HG03095 (cell line): ENCODE results near the gene PRSS1.
"Not testable (repeated sequence)": the region's sequence is repeated elsewhere in the genome, so short reads cannot be mapped to it uniquely, and the experiment has no call there.

Experiments
- ATAC-seq: cut with Tn5 transposase; IDR thresholded peaks from one replicate; pipeline ENCODE4 v1.9.1; 2021; ENCODE audit warnings: moderate library complexity; ENCODE audit not compliant: unreplicated experiment

PRSS1 gene

GRCh38 chr7:142749218-142749993 lies at the start of gene PRSS1:
Gene PRSS1, plus strand, starts transcription at chr7:142749472. Its CDS starts 13 bp downstream, at chr7:142749485.
- ATAC-seq = no peak

GRCh38 chr7:142700935-142701334 lies 48.3 kb upstream of the PRSS1 start:
- ATAC-seq = not testable (repeated sequence)

- no peak for ATAC-seq
Measured at GRCh38 chr7:142703655-142704305, 45.5 kb upstream of the PRSS1 start.

GRCh38 chr7:142708726-142709125 lies 40.5 kb upstream of the PRSS1 start:
- not testable (repeated sequence) for ATAC-seq

- ATAC-seq = no peak
Measured at GRCh38 chr7:142709921-142710320, 39.4 kb upstream of the PRSS1 start.

- ATAC-seq = no peak
Measured at GRCh38 chr7:142711196-142711595, 38.1 kb upstream of the PRSS1 start.

GRCh38 chr7:142711746-142712616 lies 37.3 kb upstream of the PRSS1 start:
- ATAC-seq = no peak

- ATAC-seq = no peak
Measured at GRCh38 chr7:142712617-142712957, 36.7 kb upstream of the PRSS1 start.

- no peak for ATAC-seq
Measured at GRCh38 chr7:142714375-142714774, 34.9 kb upstream of the PRSS1 start.

- ATAC-seq = no peak
Measured at GRCh38 chr7:142716596-142716995, 32.7 kb upstream of the PRSS1 start.

GRCh38 chr7:142717453-142717852 lies 31.8 kb upstream of the PRSS1 start:
- ATAC-seq = no peak

- ATAC-seq = no peak
Measured at GRCh38 chr7:142718313-142718712, 31.0 kb upstream of the PRSS1 start.

GRCh38 chr7:142720172-142720773 lies 29.0 kb upstream of the PRSS1 start:
- ATAC-seq = no peak

- no peak for ATAC-seq
Measured at GRCh38 chr7:142720986-142721385, 28.3 kb upstream of the PRSS1 start.

- ATAC-seq = no peak
Measured at GRCh38 chr7:142722248-142722794, 27.0 kb upstream of the PRSS1 start.

GRCh38 chr7:142733271-142733670 lies 16.0 kb upstream of the PRSS1 start:
- peak; percentile 85 for ATAC-seq

- peak; percentile 91 for ATAC-seq
Measured at GRCh38 chr7:142739923-142740492, 9.3 kb upstream of the PRSS1 start.

GRCh38 chr7:142740786-142741185 lies 8.5 kb upstream of the PRSS1 start:
- no peak for ATAC-seq

GRCh38 chr7:142741932-142742331 lies 7.3 kb upstream of the PRSS1 start:
- ATAC-seq = not testable (repeated sequence)

- no peak for ATAC-seq
Measured at GRCh38 chr7:142745091-142745635, 4.1 kb upstream of the PRSS1 start.
